ENCODE results near the gene PXDN.

The PXDN gene

GRCh38 chr2:1584691-1585485, 159.4 kb downstream of the PXDN start:
- Histone ChIP-seq H3K27ac (no peak overlapping the region), H3K4me3 (no peak overlapping the region)

- Histone ChIP-seq H3K27ac (no peak overlapping the region), H3K4me3 (no peak overlapping the region)
Measured at GRCh38 chr2:1584051-1584531, 160.2 kb downstream of the PXDN start.

- H3K4me3 ChIP-seq = no peak overlapping the region
Measured at GRCh38 chr2:1582891-1583341, 161.4 kb downstream of the PXDN start.

GRCh38 chr2:1581965-1582625, 162.2 kb downstream of the PXDN start:
- Histone ChIP-seq H3K4me3 (no peak overlapping the region), H3K27ac (peak overlapping the region in 1 of 21 experiments; percentile 23)

More at GRCh38 chr2:1582891-1583341, 161.4 kb downstream of the PXDN start:
- no peak overlapping the region for H3K27ac ChIP-seq

Data from skin epidermis (tissue), 12 donors.